VCaP (cell line): ENCODE results near the gene FANK1.
"Not testable (repeated sequence)": the region's sequence is repeated elsewhere in the genome, so short reads cannot be mapped to it uniquely, and the experiment has no call there.

Experiments
- H3K27ac ChIP-seq: fragments of 450-650 bp; 2 replicates; pipeline ENCODE4 v1.5.1; 2017
- CTCF ChIP-seq: fragments of 450-650 bp; conservative IDR thresholded peaks from 2 replicates; pipeline ENCODE4 v1.5.1; 2017; ENCODE audit warnings: mild to moderate bottlenecking, moderate library complexity

FANK1 gene

GRCh38 chr10:125878957-125879835 is 17.2 kb upstream of the FANK1 start:
- no peak for TF ChIP-seq CTCF
- no peak overlapping the region for H3K27ac ChIP-seq

GRCh38 chr10:125880719-125881118 is 15.6 kb upstream of the FANK1 start:
- H3K27ac ChIP-seq = no peak overlapping the region
- no peak for TF ChIP-seq CTCF

- no peak within 1 kb of the TSS for H3K27ac ChIP-seq
- TF ChIP-seq CTCF = no peak
These were observed 15.2 kb upstream of the FANK1 start, which contains the start of gene DHX32 for GRCh38 chr10:125881192-125881591. Gene DHX32 (minus strand): TSS chr10:125881292. CDS start chr10:125880824, 468 bp downstream.

- H3K27ac ChIP-seq = no peak overlapping the region
- TF ChIP-seq CTCF = no peak
These were observed 13.8 kb upstream of the FANK1 start for GRCh38 chr10:125882596-125882995.

- no peak overlapping the region for H3K27ac ChIP-seq
- no peak for TF ChIP-seq CTCF
These were observed 13.2 kb upstream of the FANK1 start for GRCh38 chr10:125883211-125883610.

GRCh38 chr10:125886914-125887512 is 9.4 kb upstream of the FANK1 start:
- no peak overlapping the region for H3K27ac ChIP-seq
- TF ChIP-seq CTCF = no peak

GRCh38 chr10:125889441-125889840 is 6.9 kb upstream of the FANK1 start:
- H3K27ac ChIP-seq = peak overlapping the region; percentile 20; the same call in 1 of the 2 replicates

GRCh38 chr10:125892402-125892801 is 4.0 kb upstream of the FANK1 start:
- peak overlapping the region; percentile 55 for H3K27ac ChIP-seq

GRCh38 chr10:125894176-125894575 is 2.2 kb upstream of the FANK1 start:
- not testable (repeated sequence) for H3K27ac ChIP-seq

GRCh38 chr10:125895130-125896087 is 955 bp upstream of the FANK1 start:
- peak overlapping the region; percentile 73 for H3K27ac ChIP-seq

GRCh38 chr10:125897317-125897716 is 953 bp downstream of the FANK1 start:
- not testable (repeated sequence) for H3K27ac ChIP-seq

GRCh38 chr10:125900963-125901362 is 4.6 kb downstream of the FANK1 start:
- not testable (repeated sequence) for H3K27ac ChIP-seq
